Rectal smooth muscle tissue (tissue), 1 donor: ENCODE data around the gene BRPF3.
A peak's percentile ranks its signal among the peaks of the same experiment; 100 is the strongest.

Source experiments
- H3K27ac ChIP-seq: one replicate; pipeline ENCODE4 v1.7.0; 2013; ENCODE audit warnings: low read depth, low read length, inconsistent platforms
- H3K27me3 ChIP-seq: one replicate; pipeline ENCODE4 v1.7.0; 2013; ENCODE audit warnings: low read length; ENCODE audit not compliant: control insufficient read depth, insufficient read depth
- H3K36me3 ChIP-seq: one replicate; pipeline ENCODE4 v1.7.0; 2013; ENCODE audit warnings: low read length; ENCODE audit not compliant: control insufficient read depth, insufficient read depth
- H3K4me1 ChIP-seq: one replicate; pipeline ENCODE4 v1.7.0; 2013; ENCODE audit warnings: low read length; ENCODE audit not compliant: control insufficient read depth, insufficient read depth
- H3K4me3 ChIP-seq: one replicate; pipeline ENCODE4 v1.7.0; 2013; ENCODE audit warnings: low read length
- H3K9ac ChIP-seq: one replicate; pipeline ENCODE4 v1.7.0; 2013; ENCODE audit warnings: low read length

The BRPF3 gene

GRCh38 chr6:36180126-36180525 is 16.4 kb upstream of the BRPF3 start:
- Histone ChIP-seq H3K27ac (no peak overlapping the region), H3K36me3 (no peaks in the 10 kb centered on the region), H3K4me1 (no peaks in the 10 kb centered on the region), H3K4me3 (no peak overlapping the region), H3K9ac (no peak overlapping the region), H3K27me3 (no peaks in the 10 kb centered on the region)

GRCh38 chr6:36184311-36184710 is 12.2 kb upstream of the BRPF3 start:
- Histone ChIP-seq H3K4me3 (no peak overlapping the region), H3K4me1 (no peaks in the 10 kb centered on the region), H3K27ac (no peak overlapping the region), H3K36me3 (no peaks in the 10 kb centered on the region), H3K9ac (no peak overlapping the region), H3K27me3 (no peaks in the 10 kb centered on the region)

GRCh38 chr6:36186199-36186598 is 10.3 kb upstream of the BRPF3 start:
- Histone ChIP-seq H3K9ac (no peak overlapping the region), H3K4me3 (no peak overlapping the region), H3K36me3 (no peaks in the 10 kb centered on the region), H3K27me3 (no peaks in the 10 kb centered on the region), H3K27ac (no peak overlapping the region), H3K4me1 (no peaks in the 10 kb centered on the region)

GRCh38 chr6:36187446-36187845 is 9.1 kb upstream of the BRPF3 start:
- Histone ChIP-seq H3K36me3 (no peaks in the 10 kb centered on the region), H3K27ac (no peak overlapping the region), H3K27me3 (no peaks in the 10 kb centered on the region), H3K4me1 (no peaks in the 10 kb centered on the region), H3K9ac (no peak overlapping the region), H3K4me3 (no peak overlapping the region)

- Histone ChIP-seq H3K27me3 (no peaks in the 10 kb centered on the region), H3K27ac (peak overlapping the region; percentile 93)
Measured at GRCh38 chr6:36195471-36196112, 952 bp upstream of the BRPF3 start.

GRCh38 chr6:36196880-36197548 is 470 bp downstream of the BRPF3 start:
- peaks cover 7% of the 10 kb centered on the region for H3K4me1 ChIP-seq
- no peak overlapping the region for H3K9ac ChIP-seq
- peaks cover 16% of the 10 kb centered on the region for H3K36me3 ChIP-seq
- peak overlapping the region; percentile 85 for H3K4me3 ChIP-seq
- no peaks in the 10 kb centered on the region for H3K27me3 ChIP-seq
- H3K27ac ChIP-seq: peak overlapping the region; percentile 93

More at GRCh38 chr6:36195471-36196112, 952 bp upstream of the BRPF3 start:
- peak overlapping the region; percentile 87 for H3K9ac ChIP-seq
- peaks cover 3% of the 10 kb centered on the region for H3K36me3 ChIP-seq
- peak overlapping the region; percentile 85 for H3K4me3 ChIP-seq
- H3K4me1 ChIP-seq: peaks cover 7% of the 10 kb centered on the region

GRCh38 chr6:36197739-36198221 is 1.2 kb downstream of the BRPF3 start:
- Histone ChIP-seq H3K4me3 (peak overlapping the region; percentile 85), H3K36me3 (peaks cover 21% of the 10 kb centered on the region), H3K27me3 (no peaks in the 10 kb centered on the region), H3K27ac (no peak overlapping the region), H3K9ac (no peak overlapping the region), H3K4me1 (peaks cover 7% of the 10 kb centered on the region)

GRCh38 chr6:36198986-36199385 is 2.4 kb downstream of the BRPF3 start:
- Histone ChIP-seq H3K27me3 (no peaks in the 10 kb centered on the region), H3K9ac (no peak overlapping the region), H3K36me3 (peaks cover 22% of the 10 kb centered on the region), H3K27ac (no peak overlapping the region), H3K4me1 (peaks cover 7% of the 10 kb centered on the region), H3K4me3 (no peak overlapping the region)

- no peak overlapping the region for H3K27ac ChIP-seq
- H3K4me3 ChIP-seq: no peak overlapping the region
- H3K4me1 ChIP-seq: peaks cover 7% of the 10 kb centered on the region
- peaks cover 28% of the 10 kb centered on the region for H3K36me3 ChIP-seq
- no peaks in the 10 kb centered on the region for H3K27me3 ChIP-seq
- no peak overlapping the region for H3K9ac ChIP-seq
Measured at GRCh38 chr6:36200154-36200891, 3.8 kb downstream of the BRPF3 start.

- H3K9ac ChIP-seq: no peak overlapping the region
- no peaks in the 10 kb centered on the region for H3K27me3 ChIP-seq
- no peak overlapping the region for H3K27ac ChIP-seq
- H3K4me3 ChIP-seq: no peak overlapping the region
- peaks cover 7% of the 10 kb centered on the region for H3K4me1 ChIP-seq
- peaks cover 28% of the 10 kb centered on the region for H3K36me3 ChIP-seq
Measured at GRCh38 chr6:36200998-36201596, 4.6 kb downstream of the BRPF3 start.

- Histone ChIP-seq H3K4me1 (peaks cover 7% of the 10 kb centered on the region), H3K27me3 (no peaks in the 10 kb centered on the region), H3K27ac (no peak overlapping the region), H3K4me3 (no peak overlapping the region), H3K36me3 (peaks cover 28% of the 10 kb centered on the region), H3K9ac (no peak overlapping the region)
Measured at GRCh38 chr6:36201612-36202011, 5.1 kb downstream of the BRPF3 start.

GRCh38 chr6:36202101-36202500 is 5.6 kb downstream of the BRPF3 start:
- peaks cover 28% of the 10 kb centered on the region for H3K36me3 ChIP-seq

More at GRCh38 chr6:36202101-36202500, 5.6 kb downstream of the BRPF3 start:
- H3K4me3 ChIP-seq: no peak overlapping the region
- peaks cover 7% of the 10 kb centered on the region for H3K4me1 ChIP-seq
- H3K9ac ChIP-seq: no peak overlapping the region
- no peak overlapping the region for H3K27ac ChIP-seq
- H3K27me3 ChIP-seq: no peaks in the 10 kb centered on the region
